ENCODE measurements around the gene CALN1. TPM values are rescaled to one million over a fixed set of nuclear protein-coding genes. Genes with fewer than 3 reads are reported as not detected.

CALN1 gene
- total and polyA plus RNA-seq, 2 of the 8 experiments (the other 6 are each of a cell fraction or from before 2014, with no cell fraction given), result 6.4 to 15.2 TPM

- Histone ChIP-seq H3K79me2 (ENCODE audit: control insufficient read depth in 1 of 2, insufficient read depth in 2 of 2, low read length in 2 of 2) (no peaks in the 10 kb centered on the region), H3K27me3 (replicated peaks in 1 of 4; ENCODE audit: control insufficient read depth in 3 of 4, extremely low read depth in 1 of 4, insufficient read depth in 3 of 4, low read length in 3 of 4) (peaks cover 0 to 3% (median 0%) of the 10 kb centered on the region in 4 experiments; a peak in 1 of 7 replicates), H3K18ac (ENCODE audit: extremely low read depth, low read length) (no peak overlapping the region), H3K9me3 (ENCODE audit: insufficient read depth in 2 of 2, low read depth in 1 of 2, low read length in 1 of 2) (no peaks in the 10 kb centered on the region), H2AK5ac (ENCODE audit: low read depth, low read length) (no peak overlapping the region), H4K20me1 (replicated peaks in 1 of 2; ENCODE audit: control insufficient read depth in 1 of 2, insufficient read depth in 2 of 2, low read length in 2 of 2) (no peaks in the 10 kb centered on the region), H2BK15ac (ENCODE audit: low read length) (no peak overlapping the region), H3K27ac (ENCODE audit: low read depth, low read length) (no peak overlapping the region), H4K91ac (replicated peaks; ENCODE audit: insufficient read length, low read length) (no peak overlapping the region), H3K23ac (ENCODE audit: insufficient read length) (no peak overlapping the region), H4K5ac (ENCODE audit: insufficient read length, low read depth, low read length) (no peak overlapping the region), H3K14ac (ENCODE audit: insufficient read length) (no peak overlapping the region), H3K4me2 (ENCODE audit: insufficient read depth in 1 of 2, low read depth in 2 of 2, low read length in 2 of 2) (no peak overlapping the region), H2AFZ (ENCODE audit: low read length) (no peak overlapping the region), H3K4me1 (replicated peaks in 1 of 4; ENCODE audit: control insufficient read depth in 3 of 4, insufficient read depth in 4 of 4, low read length in 3 of 4) (no peaks in the 10 kb centered on the region), H4K8ac (ENCODE audit: extremely low read depth, insufficient read depth, low read length) (no peak overlapping the region), H2BK20ac (ENCODE audit: low read length) (no peak overlapping the region), H2BK12ac (ENCODE audit: low read depth, low read length) (no peak overlapping the region), H3K9ac (replicated peaks in 1 of 4; ENCODE audit: extremely low read depth in 1 of 4, low read depth in 3 of 4, low read length in 3 of 4) (no peak overlapping the region), H3K23me2 (ENCODE audit: low read depth, low read length) (no peaks in the 10 kb centered on the region; the same call in 1 of the 2 replicates), H3K4ac (replicated peaks; ENCODE audit: insufficient read length, low read depth, low read length) (no peak overlapping the region), H3K79me1 (ENCODE audit: low read depth, low read length) (no peaks in the 10 kb centered on the region), H3K4me3 (ENCODE audit: extremely low read depth in 1 of 4, insufficient read depth in 2 of 4, low read depth in 3 of 4, low read length in 4 of 4) (no peak overlapping the region), H2BK5ac (ENCODE audit: low read depth, low read length) (no peak overlapping the region), H2BK120ac (replicated peaks; ENCODE audit: low read depth, low read length) (no peak overlapping the region), H3K36me3 (ENCODE audit: control insufficient read depth in 2 of 4, insufficient read depth in 4 of 4, low read length in 3 of 4) (no peaks in the 10 kb centered on the region), H3K56ac (replicated peaks; ENCODE audit: insufficient read length, low read depth, low read length) (no peak overlapping the region)
- FAIRE-seq, result no peak
- CTCF ChIA-PET (ENCODE audit: partially characterized antibody), result no interaction called here
- DNase-seq (ENCODE audit: low read depth in 1 of 2, low spot score in 2 of 2), result no peak
- POLR2A ChIA-PET (ENCODE audit: partially characterized antibody), result no interaction called here
- TF ChIP-seq POU5F1 (IDR thresholded peaks at IDR 0.05; ENCODE audit: low read depth, low read length) (no peak), HDAC6 (IDR thresholded peaks at IDR 0.05; ENCODE audit: low read depth, low read length) (no peak), POLR2AphosphoS5 (IDR thresholded peaks at IDR 0.05; ENCODE audit: low read depth, low read length) (no peak), SIRT6 (IDR thresholded peaks at IDR 0.05; ENCODE audit: low read length) (no peak), CBX5 (IDR thresholded peaks at IDR 0.05; ENCODE audit: low read depth, low read length) (no peak), EGR1 (IDR thresholded peaks at IDR 0.05; ENCODE audit: borderline replicate concordance, low read depth, low read length) (no peak), TEAD4 (IDR thresholded peaks at IDR 0.05; ENCODE audit: low read depth, low read length) (no peak), ATF3 (IDR thresholded peaks at IDR 0.05; ENCODE audit: insufficient read depth, low read depth, low read length) (no peak), SRF (IDR thresholded peaks at IDR 0.05; ENCODE audit: low read depth, low read length) (no peak), CHD1 (IDR thresholded peaks at IDR 0.05; ENCODE audit: low read depth, low read length) (no peak), RFX5 (IDR thresholded peaks at IDR 0.05; ENCODE audit: borderline replicate concordance, low read depth, low read length) (no peak), ATF2 (IDR thresholded peaks at IDR 0.05; ENCODE audit: low read length) (no peak), BRCA1 (IDR thresholded peaks at IDR 0.05; ENCODE audit: low read depth, low read length) (no peak), TAF7 (optimal IDR thresholded peaks at IDR 0.05; ENCODE audit: borderline replicate concordance, low read depth, low read length) (no peak)
Measured at GRCh38 chr7:72437610-72438009, 25.5 kb upstream of the CALN1 start.

Data from H1 (cell line).